ENCODE data around the gene PBX1.

The PBX1 gene

DNA sequence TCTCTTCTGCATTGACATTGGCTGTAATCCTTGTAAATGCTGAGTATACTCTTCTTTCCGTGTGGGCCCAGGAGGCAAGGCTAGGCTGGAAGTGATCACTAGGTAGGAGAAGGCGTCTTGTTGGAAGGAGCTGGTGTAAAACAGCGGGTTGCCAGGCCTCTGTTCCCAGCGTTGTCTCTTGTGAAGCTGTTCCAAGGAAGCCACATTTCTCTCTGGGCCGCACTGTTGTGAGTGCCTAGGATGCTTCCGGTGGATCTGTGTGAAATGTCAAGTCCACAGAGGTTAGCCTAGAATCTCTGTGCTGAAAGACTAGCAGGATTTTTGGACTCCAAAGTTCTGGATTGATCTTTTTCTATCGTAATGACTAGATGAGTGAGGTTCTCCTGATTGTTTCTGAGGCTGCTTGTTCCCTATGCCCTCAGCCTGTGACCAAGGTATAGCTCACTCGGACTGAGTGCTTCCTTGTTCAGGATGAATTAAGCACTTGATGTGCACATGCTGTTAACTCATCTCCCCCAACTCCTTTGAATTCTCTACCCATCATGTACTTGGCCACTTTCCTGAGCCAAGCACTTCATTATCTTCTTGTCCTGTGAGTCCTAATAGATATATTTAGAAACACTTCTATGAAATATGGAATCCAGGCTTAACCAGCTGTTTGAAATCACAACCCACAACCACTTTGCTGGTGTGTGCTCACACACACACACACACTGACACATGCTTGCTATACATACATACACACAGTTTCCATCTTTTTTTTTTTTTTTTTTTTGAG is 63.3 kb downstream of the PBX1 start:
- DNase-seq: no peak

DNA sequence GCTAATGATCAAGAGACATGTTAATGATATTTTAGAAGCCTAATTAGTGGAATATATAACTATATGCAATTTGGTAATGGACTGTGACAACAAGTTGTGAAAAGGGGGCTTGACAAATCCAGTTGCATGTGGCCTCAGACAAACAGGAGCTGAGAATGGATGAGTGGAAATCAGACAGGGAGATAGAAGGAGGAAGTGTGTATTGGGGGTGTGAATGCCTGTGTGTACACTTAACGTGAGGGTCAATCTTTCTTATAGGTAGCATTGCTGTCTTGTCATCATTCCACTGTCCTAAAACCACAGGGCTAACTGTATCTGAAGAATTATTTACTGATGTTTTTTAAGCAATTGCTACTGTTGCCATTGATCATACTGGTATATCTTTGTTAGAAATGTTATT is 64.8 kb downstream of the PBX1 start:
- no peak for DNase-seq

DNA sequence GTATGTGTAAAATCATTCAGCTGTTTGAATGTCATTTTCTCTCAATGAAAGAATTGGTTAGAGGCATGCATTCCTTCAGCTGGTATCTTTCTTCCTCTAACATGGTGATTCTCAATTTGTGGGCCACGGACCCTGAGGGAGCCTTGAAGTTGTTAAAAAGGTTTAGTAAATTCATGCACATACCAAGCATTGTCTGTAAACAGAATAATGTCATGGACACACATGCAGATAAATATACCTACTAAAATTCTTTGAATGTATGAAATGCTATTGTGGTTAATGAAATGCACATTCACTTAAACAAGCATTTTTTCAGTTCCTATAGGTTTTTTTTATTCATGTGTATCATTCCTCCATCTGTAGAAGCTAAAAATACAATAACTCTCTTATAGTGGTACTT is 65.4 kb downstream of the PBX1 start:
- no peak for DNase-seq

DNA sequence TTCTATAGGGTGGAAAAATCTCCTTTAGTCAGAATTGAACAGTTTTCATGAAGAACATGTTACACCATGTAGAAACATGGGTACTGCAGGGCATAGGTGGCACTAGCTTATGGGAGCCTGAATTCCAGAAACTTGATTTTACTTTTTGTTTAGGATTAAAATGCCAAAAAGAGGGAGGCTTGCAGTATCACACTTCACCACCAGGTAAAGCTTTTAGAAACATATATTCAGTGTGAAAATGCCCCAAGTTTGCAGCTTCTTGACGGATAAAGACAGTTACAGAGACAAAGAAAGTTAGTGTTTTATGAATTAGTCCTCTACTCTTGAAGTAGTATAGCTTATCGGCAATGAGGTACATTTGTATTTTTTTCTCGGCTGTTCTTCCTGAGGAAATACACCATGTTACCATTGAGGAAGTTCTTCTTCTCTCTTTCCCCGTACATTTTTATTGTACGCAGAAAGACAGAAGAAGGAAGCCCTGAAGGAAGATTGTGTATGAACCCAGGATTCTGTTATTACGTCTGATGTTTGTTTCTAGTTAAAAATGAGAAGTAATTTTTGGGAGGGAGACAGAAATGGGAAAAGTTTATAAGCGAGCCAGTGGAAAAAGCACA is 66.1 kb downstream of the PBX1 start:
- DNase-seq: no peak

DNA sequence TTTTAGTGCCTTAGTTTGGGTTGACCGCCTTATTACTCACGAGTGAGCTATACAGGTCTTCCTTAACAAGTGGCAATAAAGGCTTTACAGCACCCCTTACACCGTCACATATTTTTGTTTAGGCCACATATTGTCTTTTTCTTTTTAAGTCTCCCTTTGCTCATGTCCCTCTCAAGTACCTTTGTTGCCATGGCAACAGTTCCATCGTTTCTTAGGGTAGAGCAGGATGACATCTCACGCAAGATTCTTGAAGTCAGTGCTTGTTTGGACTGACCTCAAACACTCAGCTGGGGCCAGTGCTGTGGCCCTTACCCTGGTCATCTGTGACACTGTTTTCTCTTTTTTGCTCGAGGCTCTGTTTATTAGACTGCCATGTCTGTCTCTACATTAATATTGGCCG is 69.8 kb downstream of the PBX1 start:
- no peak for DNase-seq

DNA sequence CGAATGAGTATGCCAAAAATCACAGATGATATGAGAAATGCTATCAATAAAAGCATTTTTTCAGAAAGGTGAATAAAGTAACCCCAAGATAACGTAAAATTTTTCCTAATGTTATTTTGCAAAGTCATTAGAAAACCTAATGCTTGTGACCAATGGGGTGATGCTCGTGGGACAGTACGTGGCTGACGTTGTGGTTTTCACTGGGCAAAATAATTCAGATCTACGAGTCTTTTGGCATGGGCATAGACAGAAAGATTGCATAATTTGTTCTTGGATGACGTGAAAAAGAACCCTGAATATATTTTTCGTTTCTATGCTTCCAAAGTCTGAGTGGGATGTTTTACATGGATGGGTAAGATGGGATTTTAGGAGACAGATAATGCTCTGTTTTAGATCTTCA is 71.0 kb downstream of the PBX1 start:
- DNase-seq: no peak

DNA sequence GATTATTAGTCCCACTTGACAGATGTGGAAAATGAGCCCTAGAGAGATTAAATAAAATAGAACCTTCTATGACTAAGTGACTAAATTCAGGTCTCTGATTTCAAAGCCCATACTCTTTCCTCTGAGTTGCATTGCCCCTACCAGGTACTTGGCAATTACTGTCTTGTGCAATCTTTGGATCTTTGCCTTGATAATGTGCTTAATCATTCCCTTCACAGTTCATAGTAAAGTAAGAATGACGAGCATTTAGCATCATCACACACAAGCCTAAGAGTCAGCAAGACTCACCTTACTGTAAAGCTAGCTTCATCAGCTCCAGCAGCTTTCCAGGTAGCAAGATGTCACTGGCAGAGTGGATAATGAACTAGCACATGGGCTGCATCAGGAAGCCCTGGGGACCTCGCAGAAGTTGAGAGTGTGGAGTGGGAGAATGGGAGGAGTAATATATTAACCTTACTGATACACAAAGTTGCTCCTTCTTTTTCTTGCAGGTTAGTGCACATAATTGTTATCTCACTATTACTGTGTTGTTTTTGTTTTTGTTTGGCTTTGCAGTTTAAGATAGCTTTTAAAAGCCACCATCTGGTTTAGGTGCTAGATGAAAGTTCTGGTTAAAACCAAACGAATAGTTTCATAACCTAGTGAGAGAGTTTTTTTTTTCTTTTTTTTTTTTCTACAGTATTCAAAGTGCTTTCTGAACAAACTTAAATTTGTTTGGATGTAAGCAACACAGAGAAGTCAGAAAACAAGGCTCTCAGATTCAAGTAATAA is 71.8 kb downstream of the PBX1 start:
- no peak for DNase-seq

DNA sequence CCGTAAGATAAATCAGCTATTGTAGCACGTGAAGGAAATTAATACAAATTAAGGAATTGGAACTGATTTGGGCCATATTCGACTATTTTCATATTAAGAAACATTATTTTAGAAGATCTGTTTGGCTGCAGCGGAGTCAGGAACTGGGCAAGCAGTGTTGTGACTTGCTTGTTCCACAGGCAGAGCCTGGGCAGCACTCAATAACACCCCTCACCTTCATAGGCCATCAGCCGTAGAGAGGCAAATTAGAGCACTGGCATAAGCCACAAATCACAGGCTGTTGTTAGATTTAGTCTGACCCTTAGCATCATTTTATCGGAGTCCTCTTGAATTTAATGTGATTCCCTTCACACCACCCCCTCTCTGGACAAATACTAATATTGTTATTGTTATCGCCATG is 72.8 kb downstream of the PBX1 start:
- no peak for DNase-seq

DNA sequence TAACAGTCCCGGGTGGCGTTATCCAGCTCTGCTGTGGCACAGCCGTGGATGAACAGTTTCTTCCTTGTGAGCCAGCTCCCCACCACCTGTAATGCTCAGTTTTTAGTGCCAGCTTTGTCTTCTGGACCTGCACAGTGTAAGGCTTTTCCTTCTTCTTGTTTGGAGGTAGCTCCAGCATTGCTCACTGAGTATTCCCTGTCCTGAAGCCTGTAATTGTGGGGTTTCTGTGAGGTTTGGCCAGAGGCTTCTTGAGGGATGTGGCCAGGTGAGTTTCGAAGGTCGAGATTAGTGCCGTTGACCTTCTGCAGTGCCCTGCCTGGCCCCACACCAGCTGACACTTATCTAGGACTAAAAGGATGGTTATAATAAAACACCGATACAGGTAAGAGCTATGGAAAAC is 75.0 kb downstream of the PBX1 start:
- no peak for DNase-seq

DNA sequence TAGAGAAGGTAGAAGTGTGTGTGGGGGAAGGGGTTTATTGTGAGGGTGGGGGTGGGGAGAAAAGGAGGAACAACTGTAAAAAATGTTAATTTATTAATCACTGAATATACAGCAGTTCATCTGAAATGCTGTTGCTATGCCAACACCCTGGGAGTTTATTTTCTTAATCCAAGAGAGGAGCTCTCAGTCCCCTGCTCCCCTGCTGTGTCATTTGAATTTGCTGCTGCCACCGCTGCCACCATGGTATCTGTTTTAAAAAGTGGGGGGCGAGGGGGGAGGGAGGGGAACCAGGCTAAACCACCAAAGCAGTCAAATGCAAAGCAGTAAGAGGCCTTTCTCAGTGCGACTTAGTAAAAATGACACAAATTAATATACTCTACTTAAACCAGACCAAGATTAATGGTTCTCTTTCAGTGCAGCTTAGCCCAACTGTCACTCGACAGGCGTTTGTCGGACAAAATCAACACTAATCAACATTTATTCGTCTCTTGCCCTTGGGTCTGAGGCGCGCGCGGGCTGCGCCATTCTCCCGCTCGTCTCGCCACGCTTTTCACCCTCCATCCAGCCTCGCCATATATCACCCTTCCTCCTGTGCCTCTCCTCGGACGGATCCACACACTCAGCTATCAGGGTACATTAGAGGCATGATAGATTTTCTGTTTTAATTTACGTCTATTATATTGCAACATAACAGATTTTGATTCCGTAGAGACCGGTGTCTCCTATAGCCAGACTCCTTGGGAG is 76.2 kb downstream of the PBX1 start:
- no peak for DNase-seq

DNA sequence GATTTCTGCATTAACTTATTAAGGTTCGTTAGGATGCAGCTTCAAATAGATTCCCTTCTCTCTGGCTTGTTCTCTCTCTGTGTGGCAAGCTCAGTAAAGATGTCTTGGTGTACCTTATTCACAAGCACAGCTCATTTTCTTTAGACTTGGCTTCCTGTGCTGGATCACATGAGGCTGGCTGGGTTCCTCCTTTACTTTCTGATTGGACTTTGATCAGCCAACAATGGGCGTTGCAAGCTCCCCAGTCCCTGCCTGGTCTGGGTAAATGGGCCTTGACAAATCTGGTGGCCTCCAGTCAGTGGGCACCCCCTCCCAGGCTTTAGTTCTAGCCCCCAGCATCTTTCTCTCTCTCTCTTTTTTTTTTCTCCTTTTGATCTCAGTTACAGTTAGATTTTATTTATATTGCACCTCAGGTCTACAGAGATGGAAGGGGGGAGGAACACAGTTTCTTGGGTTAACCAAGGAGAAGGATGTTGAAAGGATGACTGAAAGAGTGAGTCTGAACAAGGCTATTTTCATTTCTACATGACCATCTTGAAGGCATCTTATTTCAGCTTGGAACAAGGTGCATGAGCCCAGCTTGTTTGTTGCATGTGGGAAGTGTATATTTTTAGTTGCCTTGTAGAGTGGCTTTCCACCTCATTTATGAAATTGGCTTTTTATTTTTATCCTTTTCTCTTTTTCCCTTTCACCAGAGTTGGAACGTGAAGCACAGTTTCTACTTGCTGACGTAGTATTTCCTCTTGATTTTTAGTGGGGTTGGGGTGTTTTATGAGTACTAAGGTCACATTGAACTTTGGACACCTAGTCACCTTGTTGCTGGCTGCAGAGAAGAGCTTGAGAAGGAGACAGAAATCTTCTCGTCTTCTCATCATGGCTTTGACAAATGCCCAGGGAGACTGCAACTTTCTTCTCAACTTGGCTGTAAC is 77.1 kb downstream of the PBX1 start:
- DNase-seq: no peak

DNA sequence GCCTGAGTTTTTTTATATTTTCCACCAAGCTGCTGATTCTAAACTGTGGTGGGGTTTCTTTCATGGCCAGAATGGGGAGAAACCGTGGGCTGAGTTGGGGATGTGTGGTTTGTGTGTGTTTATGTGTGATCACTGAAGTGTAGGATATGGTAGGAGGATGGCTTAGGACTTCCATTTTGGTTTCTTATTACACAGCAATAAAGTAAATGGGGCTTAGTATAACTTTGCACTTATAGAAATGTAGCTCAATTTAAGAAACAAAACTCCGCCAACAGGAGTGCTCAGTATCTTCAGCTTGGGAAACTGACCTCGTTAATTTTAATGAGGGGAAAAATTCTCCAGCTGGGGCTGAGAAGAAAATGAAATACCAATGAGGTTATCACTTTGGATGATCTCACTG is 77.8 kb downstream of the PBX1 start:
- DNase-seq: no peak

DNA sequence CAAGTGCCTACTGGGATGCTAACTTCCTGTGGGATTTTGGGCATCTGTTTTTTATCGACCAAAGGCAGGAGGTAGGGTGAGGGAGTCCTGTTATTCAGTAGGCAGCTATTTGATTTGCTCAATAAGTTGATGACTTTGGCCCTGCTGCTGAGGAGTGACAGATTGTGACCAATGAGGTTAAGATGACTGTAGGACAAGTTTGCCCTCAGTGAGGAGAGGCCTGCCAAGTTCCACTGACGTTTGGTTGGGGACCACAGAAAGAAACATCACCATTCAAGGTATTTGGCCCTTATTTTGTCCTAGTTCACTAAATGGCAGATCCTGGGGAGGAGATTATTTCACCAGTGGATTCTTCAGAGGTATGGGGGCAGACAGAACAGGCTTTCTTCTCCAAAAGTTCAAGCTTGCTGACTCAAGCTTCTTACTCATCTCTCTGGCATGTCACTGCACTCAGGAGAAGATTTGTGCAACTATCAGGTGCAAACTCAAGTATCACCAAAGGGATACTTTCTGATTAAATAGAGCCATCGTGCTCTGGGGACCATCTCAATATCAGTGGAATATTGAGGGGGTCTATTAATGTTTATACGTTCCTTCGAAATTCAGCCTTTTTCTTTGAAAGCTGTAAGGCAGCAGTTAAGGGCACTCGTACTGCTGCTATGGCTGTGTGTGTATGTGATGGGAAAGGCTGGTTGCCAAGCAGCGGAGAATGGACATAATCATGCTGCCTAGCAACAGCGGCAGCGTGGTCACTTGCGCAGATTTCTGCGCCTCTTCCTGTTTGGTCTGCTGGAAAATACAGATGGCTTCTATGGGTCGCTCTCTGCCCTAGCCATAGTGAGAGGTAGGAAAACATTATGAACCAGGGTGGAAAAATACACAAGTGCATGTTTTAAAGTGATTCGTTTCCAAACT is 78.7 kb downstream of the PBX1 start:
- no peak for DNase-seq

DNA sequence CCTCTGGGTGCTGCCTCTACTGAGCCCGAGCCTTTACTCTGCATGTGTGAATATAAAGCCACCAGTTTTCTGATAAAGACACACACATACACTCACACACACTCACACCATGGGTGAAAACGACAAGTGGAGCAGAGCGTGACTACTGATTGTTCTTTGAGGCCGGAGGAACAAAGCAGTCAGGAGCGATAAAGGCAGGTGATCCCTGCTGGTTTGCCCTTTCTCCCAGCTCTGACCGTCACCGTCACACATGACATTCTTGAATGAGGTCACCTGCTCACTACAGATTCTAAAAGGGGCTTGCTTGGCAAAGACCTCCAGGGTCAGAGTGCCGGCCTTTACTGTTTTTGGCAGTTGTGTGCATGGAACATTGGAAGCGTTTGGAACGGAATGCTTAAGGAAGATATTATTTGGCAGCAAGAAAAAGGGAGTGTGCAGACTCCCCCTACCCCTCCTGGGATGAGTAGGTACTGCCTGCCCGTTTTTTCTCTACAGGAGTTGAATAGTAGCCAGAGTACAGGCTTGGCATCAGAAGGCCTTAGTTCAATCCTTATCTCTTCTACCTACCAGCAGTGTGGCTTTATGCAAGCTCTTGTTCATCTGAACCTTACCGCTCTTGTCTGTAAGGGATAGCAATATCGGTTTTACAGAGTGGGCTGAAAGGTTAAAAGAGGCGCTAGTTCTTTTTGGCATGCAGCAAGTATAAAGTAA is 79.7 kb downstream of the PBX1 start:
- DNase-seq: no peak

DNA sequence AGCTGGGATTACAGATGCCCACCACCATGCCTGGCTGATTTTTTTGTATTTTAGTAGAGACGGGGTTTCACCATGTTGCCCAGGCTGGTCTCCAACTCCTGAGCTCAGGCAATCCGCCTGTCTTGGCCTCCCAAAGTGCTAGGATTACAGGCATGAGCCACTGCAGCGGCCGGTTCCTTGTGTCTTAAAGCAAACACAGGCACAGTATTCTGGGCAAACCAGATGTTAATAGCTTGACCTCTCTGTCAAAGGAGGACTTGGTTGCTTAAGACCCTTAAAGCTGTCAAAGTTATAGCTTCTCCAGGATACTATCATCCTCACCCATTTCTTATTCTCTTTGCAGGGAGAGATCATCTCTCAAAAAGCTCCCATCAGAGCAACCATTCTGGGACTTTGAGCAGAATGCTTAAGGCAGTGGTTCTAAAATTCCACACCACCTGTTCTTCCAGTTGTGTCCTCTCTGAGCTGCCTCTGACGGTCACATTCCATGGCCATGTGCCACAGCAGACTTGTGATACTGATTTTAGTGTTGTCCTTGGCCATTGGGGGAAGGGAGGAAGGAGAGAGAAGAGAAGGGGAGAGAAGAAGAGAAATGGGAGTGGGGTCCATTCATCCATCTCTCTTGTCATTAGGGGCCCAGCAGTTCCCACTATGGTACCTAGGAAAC is 81.8 kb downstream of the PBX1 start:
- DNase-seq: no peak

DNA sequence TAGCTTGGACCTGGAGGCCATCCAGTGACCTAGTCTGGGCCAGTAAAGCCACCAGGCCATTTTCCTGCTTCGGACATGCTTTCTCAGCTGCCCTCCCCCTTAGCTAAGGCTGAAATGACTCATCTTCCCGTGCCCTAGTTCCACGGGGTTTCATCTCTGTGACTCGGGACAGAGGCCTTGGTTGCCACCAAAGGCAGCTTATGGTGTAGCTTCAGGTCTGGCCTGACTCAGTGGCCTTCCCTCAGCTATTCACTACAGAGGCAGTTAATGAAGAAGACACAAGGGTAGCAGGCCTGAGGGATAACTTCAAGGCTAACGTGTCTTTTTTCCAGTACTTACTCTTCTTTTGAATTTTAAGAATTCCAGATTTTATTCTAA is 82.4 kb downstream of the PBX1 start:
- DNase-seq: no peak

DNA sequence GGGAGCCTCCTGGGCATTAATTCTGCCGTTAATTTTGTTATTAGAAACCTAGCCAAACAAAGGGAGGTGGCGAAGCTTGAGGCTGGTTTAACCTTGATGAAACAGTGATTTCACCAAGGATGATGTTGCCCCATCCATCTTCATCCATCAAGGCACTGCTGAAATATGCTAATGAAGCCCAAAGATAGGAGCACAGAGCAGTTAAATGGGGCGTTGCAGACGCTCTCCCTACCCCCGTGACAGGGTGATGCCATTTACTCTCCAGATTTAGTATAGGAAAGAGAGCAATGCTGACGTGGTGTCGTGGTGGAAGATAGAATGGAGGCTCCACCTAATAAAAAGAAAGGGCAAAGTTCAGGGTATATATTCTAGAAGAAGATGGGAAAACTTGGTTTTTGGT is 84.0 kb downstream of the PBX1 start:
- DNase-seq: no peak

DNA sequence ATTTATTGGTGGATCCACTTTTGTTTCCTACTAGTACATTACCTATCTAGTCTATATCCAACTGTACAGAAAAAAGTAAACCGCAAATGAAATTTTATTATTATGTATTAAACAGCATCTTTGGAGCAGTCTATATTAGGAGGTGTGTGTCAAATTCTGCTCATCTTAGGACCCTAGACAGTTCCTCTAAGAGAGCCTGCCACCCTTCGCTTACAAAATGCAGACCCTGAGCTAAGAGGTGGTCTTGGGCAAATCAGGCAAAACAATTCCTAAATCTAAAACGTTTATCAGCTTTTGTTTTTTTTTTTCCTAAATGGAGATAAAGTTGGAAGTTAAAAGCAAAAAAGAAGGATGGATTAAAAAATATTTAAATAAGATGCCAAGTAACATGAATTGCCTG is 85.3 kb downstream of the PBX1 start:
- no peak for DNase-seq

DNA sequence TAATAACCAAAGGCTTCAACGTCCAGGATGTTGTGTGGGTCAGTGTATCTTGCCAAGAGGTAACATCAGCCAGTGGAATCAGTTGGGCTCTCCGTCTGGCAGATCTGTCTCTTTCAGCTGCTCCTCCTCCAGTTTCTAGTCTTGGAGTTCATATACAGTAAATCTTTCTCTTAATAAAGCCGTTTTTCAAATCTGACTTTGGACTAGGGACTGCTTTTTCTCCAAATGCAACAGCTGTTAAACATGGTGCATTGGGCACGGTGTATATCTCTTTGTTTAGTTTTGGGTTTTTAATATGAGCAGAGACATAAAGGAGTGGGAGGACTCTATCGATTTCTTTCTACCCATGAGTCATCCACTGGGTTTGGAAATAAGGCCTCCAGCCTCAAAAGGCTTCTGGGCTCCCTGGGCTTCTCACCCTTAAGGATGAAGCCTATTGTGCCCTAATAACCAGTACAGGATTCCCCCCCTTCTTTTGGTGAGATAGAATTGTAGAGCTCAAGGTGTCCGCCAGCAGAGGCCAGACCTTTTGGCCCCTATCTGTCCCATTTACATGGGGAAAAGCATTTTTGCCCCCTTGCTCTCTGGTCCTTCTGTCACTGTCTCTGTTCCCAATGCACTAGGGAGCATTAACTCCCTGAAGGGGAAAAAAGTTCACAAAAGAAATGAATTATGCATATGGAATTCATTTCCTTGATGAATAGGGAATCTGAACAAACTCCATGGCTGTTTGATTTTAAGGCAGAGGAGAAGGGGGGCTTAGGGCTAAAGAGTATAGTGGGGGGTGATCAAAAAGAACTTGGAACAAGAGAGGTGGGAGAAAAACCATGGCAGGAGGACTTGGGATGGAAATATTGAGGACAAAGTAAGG is 86.0 kb downstream of the PBX1 start:
- no peak for DNase-seq

Data from CD4-positive, alpha-beta T cell treated with Interleukin-10 for 1 hour (primary cell).